ENCODE measurements around the gene ZMYND12. TPM values are rescaled to one million over a fixed set of nuclear protein-coding genes. Genes with fewer than 3 reads are reported as not detected.
A peak's percentile ranks its signal among the peaks of the same experiment; 100 is the strongest.

The ZMYND12 gene
- total RNA-seq, 1 donor from 2014 or later = 2.6 TPM

DNA sequence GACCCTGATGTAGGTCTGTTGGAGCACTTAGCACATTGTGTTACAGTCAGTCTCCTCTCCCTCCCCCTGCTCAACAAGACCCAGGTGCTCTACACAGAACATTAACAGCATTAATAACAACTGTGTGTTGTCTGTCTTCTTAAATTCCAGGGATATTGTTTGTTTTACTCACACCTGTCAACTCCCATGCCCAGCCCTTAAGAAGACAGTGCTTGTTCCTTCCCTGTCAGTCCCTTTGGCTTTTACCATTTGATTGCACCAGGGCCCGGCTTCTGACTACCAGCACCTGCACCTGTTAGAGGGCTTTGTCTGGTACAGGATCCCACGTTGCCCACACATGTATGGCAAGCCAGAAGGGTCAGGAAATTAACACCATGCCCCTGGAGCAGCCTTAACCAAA lies 63.6 kb downstream of the ZMYND12 start:
- Histone ChIP-seq H3K36me3 (no peaks in the 10 kb centered on the region), H3K27ac (replicated peaks) (no peak overlapping the region), H3K27me3 (ENCODE audit: low read depth) (no peaks in the 10 kb centered on the region), H3K4me3 (no peak overlapping the region), H3K9me3 (replicated peaks) (no peaks in the 10 kb centered on the region), H3K4me1 (no peaks in the 10 kb centered on the region)
- intact Hi-C loops (cut with micrococcal nuclease) = no loop called here
- TF ChIP-seq, protein P1, sequence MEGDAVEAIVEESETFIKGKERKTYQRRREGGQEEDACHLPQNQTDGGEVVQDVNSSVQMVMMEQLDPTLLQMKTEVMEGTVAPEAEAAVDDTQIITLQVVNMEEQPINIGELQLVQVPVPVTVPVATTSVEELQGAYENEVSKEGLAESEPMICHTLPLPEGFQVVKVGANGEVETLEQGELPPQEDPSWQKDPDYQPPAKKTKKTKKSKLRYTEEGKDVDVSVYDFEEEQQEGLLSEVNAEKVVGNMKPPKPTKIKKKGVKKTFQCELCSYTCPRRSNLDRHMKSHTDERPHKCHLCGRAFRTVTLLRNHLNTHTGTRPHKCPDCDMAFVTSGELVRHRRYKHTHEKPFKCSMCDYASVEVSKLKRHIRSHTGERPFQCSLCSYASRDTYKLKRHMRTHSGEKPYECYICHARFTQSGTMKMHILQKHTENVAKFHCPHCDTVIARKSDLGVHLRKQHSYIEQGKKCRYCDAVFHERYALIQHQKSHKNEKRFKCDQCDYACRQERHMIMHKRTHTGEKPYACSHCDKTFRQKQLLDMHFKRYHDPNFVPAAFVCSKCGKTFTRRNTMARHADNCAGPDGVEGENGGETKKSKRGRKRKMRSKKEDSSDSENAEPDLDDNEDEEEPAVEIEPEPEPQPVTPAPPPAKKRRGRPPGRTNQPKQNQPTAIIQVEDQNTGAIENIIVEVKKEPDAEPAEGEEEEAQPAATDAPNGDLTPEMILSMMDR (IDR thresholded peaks at IDR 0.05; ENCODE audit: borderline replicate concordance) = no peak
- no peak for DNase-seq

DNA sequence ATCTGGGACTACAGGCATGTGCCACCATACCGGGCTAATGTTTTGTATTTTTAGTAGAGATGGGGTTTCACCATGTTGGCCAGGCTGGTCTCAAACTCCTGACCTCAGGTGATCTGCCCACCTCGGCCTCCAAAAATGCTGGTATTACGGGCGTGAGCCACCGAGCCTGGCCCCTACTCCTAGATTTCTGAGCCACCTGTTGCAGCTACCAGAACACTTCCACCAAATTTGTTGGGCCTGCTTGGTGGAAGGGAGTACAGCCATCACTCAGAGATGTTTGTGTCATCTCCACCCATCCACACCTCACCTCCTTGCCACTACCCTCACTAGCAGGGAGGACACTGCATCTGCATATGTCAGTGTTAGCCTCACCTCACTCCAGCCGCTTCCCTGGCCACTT lies 69.8 kb downstream of the ZMYND12 start:
- no peak for DNase-seq
- H3K36me3 ChIP-seq = no peaks in the 10 kb centered on the region
- TF ChIP-seq, protein P1 (IDR thresholded peaks at IDR 0.05; ENCODE audit: borderline replicate concordance) = no peak
- no peaks in the 10 kb centered on the region for H3K9me3 ChIP-seq (replicated peaks)
- H3K4me1 ChIP-seq = peaks cover 4% of the 10 kb centered on the region
- H3K27ac ChIP-seq (replicated peaks) = no peak overlapping the region
- H3K27me3 ChIP-seq (ENCODE audit: low read depth) = peaks cover 36% of the 10 kb centered on the region
- H3K4me3 ChIP-seq = no peak overlapping the region
- intact Hi-C loops (cut with micrococcal nuclease) = no loop called here

DNA sequence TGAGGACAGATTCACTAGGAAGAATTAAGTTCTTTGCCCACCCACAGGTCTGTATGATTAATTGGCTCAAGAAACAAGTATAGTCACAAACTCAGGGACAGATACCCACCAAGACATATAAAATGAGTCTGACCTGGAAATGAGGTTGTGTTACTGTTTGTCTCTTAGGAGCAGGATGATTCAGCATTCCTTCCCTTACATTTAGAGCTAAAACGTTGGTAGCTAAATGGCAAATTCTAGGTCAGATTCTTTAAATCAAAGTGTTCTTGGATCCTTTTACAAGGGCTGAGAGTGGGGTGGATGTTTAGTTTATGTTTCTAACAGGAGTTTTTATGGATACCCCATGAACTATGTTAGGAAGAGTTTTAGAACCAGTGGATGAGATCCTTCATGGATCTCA lies 70.5 kb downstream of the ZMYND12 start:
- H3K27me3 ChIP-seq (ENCODE audit: low read depth) = peaks cover 38% of the 10 kb centered on the region
- TF ChIP-seq, protein P1 (IDR thresholded peaks at IDR 0.05; ENCODE audit: borderline replicate concordance) = no peak
- H3K27ac ChIP-seq (replicated peaks) = no peak overlapping the region
- no peaks in the 10 kb centered on the region for H3K36me3 ChIP-seq
- DNase-seq = no peak
- H3K9me3 ChIP-seq (replicated peaks) = no peaks in the 10 kb centered on the region
- no peak overlapping the region for H3K4me3 ChIP-seq
- intact Hi-C loops (cut with micrococcal nuclease) = no loop called here
- H3K4me1 ChIP-seq = peaks cover 9% of the 10 kb centered on the region

DNA sequence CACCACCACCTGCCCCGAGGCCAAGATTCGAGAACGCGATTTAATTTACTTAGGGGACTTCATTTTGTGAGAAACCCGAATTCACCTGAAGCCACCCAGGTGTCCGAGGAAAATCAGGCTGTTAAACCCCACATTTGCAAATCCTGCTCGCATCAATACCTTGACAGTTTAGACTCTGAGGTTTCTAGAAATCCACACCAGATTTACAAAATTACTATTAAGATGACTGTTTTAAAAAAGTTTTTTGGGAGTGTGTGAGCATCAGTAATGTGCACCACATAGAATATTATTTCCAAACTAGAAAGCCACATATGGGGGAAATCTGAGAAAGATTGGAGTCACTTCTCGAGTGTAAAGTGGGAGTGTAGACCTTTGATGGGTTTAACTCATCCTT lies 74.5 kb downstream of the ZMYND12 start:
- Histone ChIP-seq H3K27ac (replicated peaks) (peak overlapping the region; percentile 58), H3K27me3 (ENCODE audit: low read depth) (peaks cover 38% of the 10 kb centered on the region), H3K4me3 (peak overlapping the region; percentile 80)

DNA sequence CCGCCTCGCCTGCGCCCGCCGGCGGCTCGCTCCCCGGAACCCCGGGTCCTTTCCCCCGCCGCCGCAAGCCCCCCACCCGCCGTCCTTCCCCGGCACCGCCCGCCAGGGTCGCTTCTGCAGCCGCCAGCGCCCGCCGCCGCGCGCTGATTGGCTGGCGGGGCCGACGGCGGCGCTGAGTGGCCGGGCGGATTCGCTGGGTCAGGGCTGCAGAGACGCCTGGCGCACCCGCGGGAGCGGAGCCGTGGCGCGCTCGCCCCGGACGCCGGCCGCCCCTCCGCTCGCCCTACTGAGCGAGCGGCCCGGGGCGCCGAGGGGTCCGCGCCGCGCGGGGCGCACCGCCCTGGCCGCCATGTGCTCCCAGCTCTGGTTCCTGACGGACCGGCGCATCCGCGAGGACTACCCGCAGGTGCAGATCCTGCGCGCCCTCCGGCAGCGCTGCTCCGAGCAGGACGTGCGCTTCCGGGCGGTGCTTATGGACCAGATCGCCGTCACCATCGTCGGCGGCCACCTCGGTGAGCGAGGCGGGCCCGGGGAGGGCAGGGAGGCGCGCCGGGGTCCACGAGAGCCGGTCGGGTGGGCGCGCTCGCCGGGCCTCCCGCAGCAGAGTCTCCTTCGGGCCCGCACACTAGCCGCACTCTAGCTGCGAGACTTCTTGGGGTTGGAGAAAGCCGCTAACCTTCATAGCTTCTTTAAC lies 75.1 kb downstream of the ZMYND12 start, which contains the start of gene RIMKLA:
Gene RIMKLA (plus strand): TSS at position 207 of the 694 bp plus-strand sequence. CDS start 143 bp downstream, at position 350.
- H3K27me3 ChIP-seq (ENCODE audit: low read depth) = peaks cover 38% of the 10 kb centered on the region
- DNase-seq = peak; percentile 57
- H3K4me3 ChIP-seq = peak within 1 kb of the TSS; percentile 80
- intact Hi-C loops (cut with micrococcal nuclease) = no loop called here
- peaks cover 15% of the 10 kb centered on the region for H3K4me1 ChIP-seq
- peak within 1 kb of the TSS; percentile 58 for H3K27ac ChIP-seq (replicated peaks)
- TF ChIP-seq, protein P1 (IDR thresholded peaks at IDR 0.05; ENCODE audit: borderline replicate concordance) = peak; percentile 4
- no peaks in the 10 kb centered on the region for H3K36me3 ChIP-seq
- H3K9me3 ChIP-seq (replicated peaks) = no peaks in the 10 kb centered on the region

More for the DNA sequence above, 74.5 kb downstream of the ZMYND12 start:
- TF ChIP-seq, protein P1 (IDR thresholded peaks at IDR 0.05; ENCODE audit: borderline replicate concordance) = no peak
- DNase-seq = no peak
- no peaks in the 10 kb centered on the region for H3K9me3 ChIP-seq (replicated peaks)
- intact Hi-C loops (cut with micrococcal nuclease) = no loop called here
- H3K4me1 ChIP-seq = peaks cover 15% of the 10 kb centered on the region
- H3K36me3 ChIP-seq = no peaks in the 10 kb centered on the region

Other genes with a start within 250 kb of the ZMYND12 start
- gene FOXJ3, start 120.8 kb downstream of the ZMYND12 start, total RNA-seq = 40.7 TPM
- 10.2 TPM for gene RIMKLA, start 75.2 kb downstream of the ZMYND12 start, total RNA-seq
- gene PPCS, start 521 bp upstream of the ZMYND12 start, total RNA-seq = 33.9 TPM
- 2.2 TPM for gene CCDC30, start 7.3 kb upstream of the ZMYND12 start, total RNA-seq
- gene PPIH, start 202.4 kb upstream of the ZMYND12 start, total RNA-seq = 21.0 TPM
- gene YBX1, start 226.4 kb upstream of the ZMYND12 start, total RNA-seq = 754 TPM